GM12865 (cell line): ENCODE results near the gene OBSL1.

Experiments
- DNase-seq: peaks from one replicate; pipeline ENCODE4 v3.0.0; 2010; ENCODE audit warnings: low read depth
- H3K4me3 ChIP-seq: 2 replicates; pipeline ENCODE4 v1.5.1; 2011; ENCODE audit warnings: mild to moderate bottlenecking, low read depth, low read length, control low read depth
- CTCF ChIP-seq: IDR thresholded peaks from 2 replicates; pipeline ENCODE4 v1.5.1; 2011; ENCODE audit warnings: low read length, control low read depth, low read depth, inconsistent platforms; ENCODE audit not compliant: insufficient read depth; ENCODE audit errors: missing control alignments

OBSL1 gene

GRCh38 chr2:219572237-219573001, 1.1 kb upstream of the OBSL1 start, which contains the start of gene INHA:
Gene INHA (plus strand): TSS chr2:219572310. CDS start chr2:219572375, 65 bp downstream.
- DNase-seq: no peak
- H3K4me3 ChIP-seq: no peak within 1 kb of the TSS
- no peak for TF ChIP-seq CTCF

GRCh38 chr2:219570924-219571310, 422 bp downstream of the OBSL1 start:
- TF ChIP-seq CTCF: no peak
- no peak overlapping the region for H3K4me3 ChIP-seq
- no peak for DNase-seq

DNA sequence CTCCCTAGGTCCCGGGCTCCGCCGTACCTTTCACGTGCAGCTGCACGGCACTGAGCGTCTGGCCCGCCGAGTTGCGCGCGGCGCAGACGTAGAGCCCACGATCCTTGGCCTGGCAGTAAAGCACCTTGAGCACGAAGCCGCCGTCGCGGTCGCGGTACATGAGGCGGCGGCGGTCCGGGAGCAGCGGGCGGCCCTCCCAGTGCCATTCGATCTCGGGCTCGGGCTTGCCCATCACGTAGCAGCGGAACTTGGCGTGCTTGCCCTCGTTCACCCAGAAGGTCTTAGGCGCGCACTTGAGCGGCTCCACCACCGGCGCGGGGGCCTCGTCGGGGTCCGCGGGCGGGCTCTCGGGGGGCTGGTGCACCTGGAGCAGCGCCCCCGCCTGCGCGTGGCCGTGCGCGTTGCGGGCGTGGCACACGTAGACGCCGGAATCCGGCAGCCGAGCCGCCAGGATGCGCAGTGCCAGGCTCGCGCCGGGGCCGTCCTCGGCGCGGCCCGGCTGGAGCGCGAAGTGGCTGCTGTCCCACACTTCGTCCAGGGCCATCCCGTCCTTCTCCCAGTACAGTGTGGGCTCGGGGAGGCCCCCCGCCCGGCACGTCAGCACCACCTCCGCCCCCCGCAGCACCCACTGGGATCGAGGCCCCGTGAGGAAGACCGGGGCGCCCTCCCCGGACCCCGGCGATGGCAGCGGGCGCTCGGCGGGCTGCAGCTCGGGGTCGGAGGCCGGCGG, 980 bp downstream of the OBSL1 start:
- DNase-seq: no peak
- H3K4me3 ChIP-seq: no peak overlapping the region
- TF ChIP-seq CTCF: no peak

- no peak overlapping the region for H3K4me3 ChIP-seq
Observed at GRCh38 chr2:219569635-219570034, 1.7 kb downstream of the OBSL1 start.

GRCh38 chr2:219569041-219569440, 2.3 kb downstream of the OBSL1 start:
- DNase-seq: no peak
- H3K4me3 ChIP-seq: no peak overlapping the region
- TF ChIP-seq CTCF: no peak

More at GRCh38 chr2:219569635-219570034, 1.7 kb downstream of the OBSL1 start:
- no peak for TF ChIP-seq CTCF
- DNase-seq: no peak

DNA sequence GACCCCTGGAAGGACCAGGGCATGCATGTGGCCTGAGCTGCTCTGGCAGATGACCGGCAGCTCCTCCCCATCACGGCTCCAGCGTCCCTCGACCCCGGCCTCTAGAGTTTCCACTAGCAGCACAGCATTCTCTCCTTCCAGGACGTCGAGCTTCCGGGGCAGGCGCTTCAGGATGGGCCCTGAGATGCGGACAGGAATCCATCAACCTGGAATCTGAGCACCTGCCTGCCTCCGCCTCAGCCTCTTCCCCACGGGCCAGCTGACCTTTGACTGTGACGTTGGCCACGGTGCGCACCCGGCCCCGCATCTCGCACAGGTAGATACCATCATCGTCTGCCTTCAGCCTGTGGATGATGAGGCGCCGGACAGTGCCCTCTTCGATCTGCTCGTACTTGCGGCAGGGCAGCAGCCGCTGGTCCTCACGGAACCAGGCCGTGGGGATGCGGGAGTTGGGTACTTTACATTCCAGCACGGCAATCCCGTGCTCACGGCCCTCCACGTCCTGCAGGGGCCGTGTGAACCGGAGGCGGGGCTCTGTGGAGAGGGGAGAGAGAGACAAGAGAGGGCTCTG, 3.5 kb downstream of the OBSL1 start:
- H3K4me3 ChIP-seq: no peak overlapping the region
- no peak for TF ChIP-seq CTCF
- no peak for DNase-seq

DNA sequence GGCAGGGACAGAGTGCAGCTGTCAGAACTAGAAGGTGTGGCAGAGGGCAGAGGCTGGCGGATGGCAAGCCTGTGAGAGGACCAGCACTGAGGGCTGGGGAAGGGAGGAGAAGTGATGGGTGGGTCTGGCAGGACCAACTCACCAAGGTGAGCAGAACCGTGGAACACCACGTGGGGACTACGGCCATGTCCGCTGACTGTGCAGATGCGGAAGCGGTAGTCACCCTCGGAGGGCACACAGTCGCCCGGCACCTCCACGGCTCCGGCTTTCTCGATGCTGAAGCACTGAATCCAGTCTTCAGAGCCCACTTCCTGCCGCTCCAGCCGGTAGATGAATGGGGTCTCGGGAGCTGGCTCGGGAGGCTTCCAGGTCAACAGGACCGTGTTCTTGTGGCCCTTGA, 4.2 kb downstream of the OBSL1 start:
- no peak overlapping the region for H3K4me3 ChIP-seq
- DNase-seq: no peak
- TF ChIP-seq CTCF: no peak
